HCT116 (cell line): ENCODE measurements around the gene PTPN22. TPM values are rescaled to one million over a fixed set of nuclear protein-coding genes. Genes with fewer than 3 reads are reported as not detected.
A peak's percentile ranks its signal among the peaks of the same experiment; 100 is the strongest.

Source experiments
- ATAC-seq: fragments of 200-7000 bp; cut with Tn5 transposase; 2 replicates; pipeline ENCODE4 v1.9.1; 2020; ENCODE audit warnings: mild to moderate bottlenecking, moderate library complexity
- BruUV-seq: library from RNA; stranded (reverse); fragments of 400-500 nt; replicated peaks from 2 replicates; lab custom pipeline; 2021; lab: Mats Ljungman, UMichigan
- CTCF ChIA-PET: fragments of 300-600 bp; sonication (Branson Sonifier 250); formaldehyde crosslinking; loops from one replicate; lab custom pipeline; 2021; ENCODE audit warnings: antibody characterized with exemption; lab: Charles Lee
- POLR2A ChIA-PET: fragments of 300-600, 350-600 bp; sonication (Branson Sonifier 250); formaldehyde crosslinking; loops from one replicate; lab custom pipeline; 2021; ENCODE audit warnings: antibody characterized with exemption; lab: Charles Lee
- RAD21 ChIA-PET, 2 experiments: fragments of 300-600 bp; sonication (Branson Sonifier 250); formaldehyde crosslinking; loops; one replicate each; lab custom pipeline; 2023; ENCODE audit warnings: low total read pairs in 2 of 2; ENCODE audit not compliant: uncharacterized antibody in 2 of 2, unreplicated experiment in 2 of 2, low non-redundant PET in 1 of 2; lab: Charles Lee
- DNase-seq: peaks from one replicate; pipeline ENCODE4 v3.0.0-alpha.2; 2010; ENCODE audit warnings: low read depth, low spot score
- H2AFZ ChIP-seq: fragments of 200-600 bp; shearing (Covaris generic), sonication (generic); 2 replicates; pipeline ENCODE4 v1.6.1; 2017; ENCODE audit warnings: low read depth, mixed run types, mixed read lengths, antibody characterized with exemption, low read length; ENCODE audit not compliant: poor library complexity, severe bottlenecking
- H3K27ac ChIP-seq: 2 replicates; pipeline ENCODE4 v1.5.1; 2012; ENCODE audit warnings: low read depth, low read length
- H3K27me3 ChIP-seq: fragments of 200-600 bp; sonication (generic); 2 replicates; pipeline ENCODE4 v1.6.1; 2016; ENCODE audit warnings: mixed run types, low read length, mixed read lengths; ENCODE audit not compliant: insufficient read depth
- H3K36me3 ChIP-seq, 2 experiments: fragments of 200-500 bp in 1 of 2; fragments of 200-600 bp in 1 of 2; sonication (Bioruptor generic) in 1 of 2; sonication (generic) in 1 of 2; 2 replicates each; pipeline versions ENCODE4 v1.5.1 to v1.6.1; 2014 to 2016; ENCODE audit warnings: low read length in 2 of 2, inconsistent platforms in 1 of 2, mixed read lengths in 1 of 2, mixed run types in 1 of 2; ENCODE audit not compliant: insufficient read depth in 2 of 2, control insufficient read depth in 1 of 2
- H3K4me1 ChIP-seq, 2 experiments: fragments of 200-600 bp in 1 of 2; sonication (generic) in 1 of 2; 2 replicates each; pipeline versions ENCODE4 v1.5.1 to v1.6.1; 2012 to 2017; ENCODE audit warnings: low read length in 2 of 2, inconsistent platforms in 1 of 2, mild to moderate bottlenecking in 1 of 2, mixed read lengths in 1 of 2, mixed run types in 1 of 2, moderate library complexity in 1 of 2; ENCODE audit not compliant: insufficient read depth in 2 of 2, control insufficient read depth in 1 of 2
- H3K4me2 ChIP-seq: fragments of 200-600 bp; sonication (generic); 2 replicates; pipeline ENCODE4 v1.6.1; 2017; ENCODE audit warnings: mixed run types, low read length, mixed read lengths
- H3K4me3 ChIP-seq, 2 experiments: fragments of 200-600 bp in 1 of 2; sonication (generic) in 1 of 2; replicated peaks in 1 of 2; 2 replicates each; pipeline ENCODE4 v1.5.1; 2011 to 2016; ENCODE audit warnings: low read length in 2 of 2, control low read depth in 1 of 2, low read depth in 1 of 2, mild to moderate bottlenecking in 1 of 2, mixed read lengths in 1 of 2, mixed run types in 1 of 2
- H3K79me2 ChIP-seq: fragments of 200-600 bp; sonication (generic); 2 replicates; pipeline ENCODE4 v1.6.1; 2017; ENCODE audit warnings: mild to moderate bottlenecking, mixed run types, low read length, moderate library complexity, mixed read lengths; ENCODE audit not compliant: insufficient read depth
- H3K9ac ChIP-seq: fragments of 200-600 bp; sonication (generic); 2 replicates; pipeline ENCODE4 v1.6.1; 2016; ENCODE audit warnings: low read length, mixed read lengths
- H3K9me2 ChIP-seq: fragments of 200-600 bp; sonication (generic), shearing (Covaris generic); 2 replicates; pipeline ENCODE4 v1.6.1; 2017; ENCODE audit warnings: mixed run types, mild to moderate bottlenecking, moderate library complexity; ENCODE audit not compliant: insufficient read depth
- H3K9me3 ChIP-seq, 2 experiments: fragments of 200-500 bp in 1 of 2; fragments of 200-600 bp in 1 of 2; sonication (Bioruptor generic) in 1 of 2; sonication (generic) in 1 of 2; 2 replicates each; pipeline ENCODE4 v1.6.1; 2014 to 2017; ENCODE audit warnings: low read length in 2 of 2, mixed read lengths in 2 of 2, inconsistent platforms in 1 of 2, low read depth in 1 of 2, mild to moderate bottlenecking in 1 of 2, mixed run types in 1 of 2, moderate library complexity in 1 of 2; ENCODE audit not compliant: control insufficient read depth in 1 of 2, insufficient read depth in 1 of 2
- H4K20me1 ChIP-seq: fragments of 200-600 bp; sonication (generic), shearing (Covaris generic); 2 replicates; pipeline ENCODE4 v1.6.1; 2017; ENCODE audit warnings: mixed run types, mild to moderate bottlenecking, moderate library complexity; ENCODE audit not compliant: insufficient read depth
- CBX3 ChIP-seq: IDR thresholded peaks from 2 replicates; pipeline ENCODE4 v1.6.1; 2012; ENCODE audit warnings: low read depth
- CEBPB ChIP-seq: IDR thresholded peaks from 2 replicates; pipeline ENCODE4 v1.6.1; 2012; ENCODE audit warnings: low read depth
- EGR1 ChIP-seq: IDR thresholded peaks from 2 replicates; pipeline ENCODE4 v1.6.1; 2012; ENCODE audit warnings: low read depth
- EZH2 ChIP-seq: fragments of 200-600 bp; sonication (generic); IDR thresholded peaks from 2 replicates; pipeline ENCODE4 v1.6.1; 2017; ENCODE audit warnings: antibody characterized with exemption, mixed run types
- EZH2phosphoT487 ChIP-seq: fragments of 200-600 bp; IDR thresholded peaks from 2 replicates; pipeline ENCODE4 v1.6.1; 2018; ENCODE audit warnings: antibody characterized with exemption, borderline replicate concordance
- FOSL1 ChIP-seq: IDR thresholded peaks from 2 replicates; pipeline ENCODE4 v1.6.1; 2012; ENCODE audit warnings: low read depth
- JUND ChIP-seq: IDR thresholded peaks from 2 replicates; pipeline ENCODE4 v1.6.1; 2012
- POLR2A ChIP-seq: IDR thresholded peaks from 2 replicates; pipeline ENCODE4 v1.7.0; 2011; ENCODE audit warnings: borderline replicate concordance; ENCODE audit not compliant: insufficient read depth, insufficient read length; ENCODE audit errors: extremely low read depth
- POLR2AphosphoS5 ChIP-seq: IDR thresholded peaks from 2 replicates; pipeline ENCODE4 v1.6.1; 2011; ENCODE audit warnings: mild to moderate bottlenecking, low read depth, low read length, moderate library complexity
- SP1 ChIP-seq: IDR thresholded peaks from 2 replicates; pipeline ENCODE4 v1.6.1; 2012; ENCODE audit warnings: low read depth
- YY1 ChIP-seq: IDR thresholded peaks from 2 replicates; pipeline ENCODE4 v1.6.1; 2011; ENCODE audit warnings: low read length, low read depth, moderate library complexity, mild to moderate bottlenecking; ENCODE audit not compliant: insufficient replicate concordance; ENCODE audit errors: extremely low read depth
- ZFX ChIP-seq: fragments of 450-650 bp; IDR thresholded peaks from 2 replicates; pipeline ENCODE4 v1.6.1; 2017
- ZNF274 ChIP-seq: fragments of 200-500 bp; sonication (Bioruptor generic); IDR thresholded peaks from 2 replicates; pipeline ENCODE4 v1.6.1; 2014; ENCODE audit warnings: mild to moderate bottlenecking, low read depth, low read length, inconsistent platforms
- intact Hi-C: fragments of 100-400 bp; cut with micrococcal nuclease; formaldehyde crosslinking; loops from 2 replicates; pipeline ENCODE4 v1.10.0; 2022
- total RNA-seq: library from RNA; stranded (reverse); gene quantifications from one replicate; pipeline ENCODE4 v1.2.1, GENCODE V29; 2021; ENCODE audit not compliant: unreplicated experiment
- TF ChIP-seq, protein P1 (sequence below): IDR thresholded peaks from 2 replicates; pipeline ENCODE4 v1.6.1; 2011; ENCODE audit warnings: mild to moderate bottlenecking, low read length, moderate library complexity; ENCODE audit not compliant: insufficient replicate concordance; ENCODE audit errors: extremely low read depth
- TF ChIP-seq, protein P2 (sequence below): IDR thresholded peaks from 2 replicates; pipeline ENCODE4 v1.6.1; 2012; ENCODE audit warnings: low read depth
- TF ChIP-seq, protein P3 (sequence below), 3 experiments: fragments of 200-600 bp in 1 of 3; sonication (generic) in 1 of 3; IDR thresholded peaks in 2 of 3; conservative IDR thresholded peaks in 1 of 3; 2 replicates each; pipeline ENCODE4 v1.5.1; 2012 to 2017; ENCODE audit warnings: low read depth in 2 of 3, low read length in 2 of 3, antibody characterized with exemption in 1 of 3, borderline replicate concordance in 1 of 3, control low read depth in 1 of 3, mild to moderate bottlenecking in 1 of 3, mixed read lengths in 1 of 3, mixed run types in 1 of 3, moderate library complexity in 1 of 3; ENCODE audit not compliant: insufficient read depth in 1 of 3

The PTPN22 gene
- total RNA-seq, 1 experiment from 2014 or later = 0.17 TPM

DNA sequence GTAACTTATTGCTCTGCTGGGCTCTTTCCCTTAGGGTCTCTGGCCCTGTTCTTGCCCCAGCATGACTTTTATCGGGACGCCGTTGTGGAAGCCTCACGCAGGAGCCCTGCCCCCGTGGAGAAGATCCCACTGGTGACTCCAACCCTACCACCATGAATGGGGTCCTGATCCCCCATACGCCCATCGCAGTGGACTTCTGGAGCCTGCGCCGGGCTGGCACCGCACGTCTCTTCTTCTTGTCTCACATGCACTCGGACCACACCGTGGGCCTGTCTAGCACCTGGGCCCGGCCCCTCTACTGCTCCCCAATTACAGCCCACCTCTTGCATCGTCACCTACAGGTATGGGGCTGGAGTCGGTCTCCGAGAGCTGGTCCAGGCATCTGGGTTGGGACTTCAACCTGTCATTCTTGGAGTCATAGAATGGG, 33.9 kb upstream of the PTPN22 start:
- Histone ChIP-seq H3K79me2 (peaks cover 26% of the 10 kb centered on the region), H3K27ac (peak overlapping the region; percentile 83), H3K4me1 (peaks cover 4 to 15% of the 10 kb centered on the region in 2 experiments; a peak in 3 of 4 replicates), H3K9me2 (no peaks in the 10 kb centered on the region), H3K9me3 (no peaks in the 10 kb centered on the region), H4K20me1 (no peaks in the 10 kb centered on the region), H3K4me3 (peak overlapping the region; percentile 99), H3K27me3 (no peaks in the 10 kb centered on the region)
- CTCF ChIA-PET = interaction anchor here (0.9 to 1.7 kb wide), 2 partner anchors 23 to 832 kb away, joined by 3 to 5 read pairs; partner anchors contain the start of gene HIPK1
- TF ChIP-seq EGR1 (no peak), ZFX (peak; percentile 55; the same call in 1 of the 2 replicates), EZH2 (no peak), EZH2phosphoT487 (no peak), FOSL1 (no peak), JUND (peak; percentile 31; the same call in 1 of the 2 replicates), CBX3 (no peak), POLR2AphosphoS5 (no peak), YY1 (no peak), ZNF274 (no peak), CEBPB (no peak), SP1 (no peak), POLR2A (no peak)
- TF ChIP-seq, protein P1, sequence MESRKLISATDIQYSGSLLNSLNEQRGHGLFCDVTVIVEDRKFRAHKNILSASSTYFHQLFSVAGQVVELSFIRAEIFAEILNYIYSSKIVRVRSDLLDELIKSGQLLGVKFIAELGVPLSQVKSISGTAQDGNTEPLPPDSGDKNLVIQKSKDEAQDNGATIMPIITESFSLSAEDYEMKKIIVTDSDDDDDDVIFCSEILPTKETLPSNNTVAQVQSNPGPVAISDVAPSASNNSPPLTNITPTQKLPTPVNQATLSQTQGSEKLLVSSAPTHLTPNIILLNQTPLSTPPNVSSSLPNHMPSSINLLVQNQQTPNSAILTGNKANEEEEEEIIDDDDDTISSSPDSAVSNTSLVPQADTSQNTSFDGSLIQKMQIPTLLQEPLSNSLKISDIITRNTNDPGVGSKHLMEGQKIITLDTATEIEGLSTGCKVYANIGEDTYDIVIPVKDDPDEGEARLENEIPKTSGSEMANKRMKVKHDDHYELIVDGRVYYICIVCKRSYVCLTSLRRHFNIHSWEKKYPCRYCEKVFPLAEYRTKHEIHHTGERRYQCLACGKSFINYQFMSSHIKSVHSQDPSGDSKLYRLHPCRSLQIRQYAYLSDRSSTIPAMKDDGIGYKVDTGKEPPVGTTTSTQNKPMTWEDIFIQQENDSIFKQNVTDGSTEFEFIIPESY = no peak
- TF ChIP-seq, protein P2, sequence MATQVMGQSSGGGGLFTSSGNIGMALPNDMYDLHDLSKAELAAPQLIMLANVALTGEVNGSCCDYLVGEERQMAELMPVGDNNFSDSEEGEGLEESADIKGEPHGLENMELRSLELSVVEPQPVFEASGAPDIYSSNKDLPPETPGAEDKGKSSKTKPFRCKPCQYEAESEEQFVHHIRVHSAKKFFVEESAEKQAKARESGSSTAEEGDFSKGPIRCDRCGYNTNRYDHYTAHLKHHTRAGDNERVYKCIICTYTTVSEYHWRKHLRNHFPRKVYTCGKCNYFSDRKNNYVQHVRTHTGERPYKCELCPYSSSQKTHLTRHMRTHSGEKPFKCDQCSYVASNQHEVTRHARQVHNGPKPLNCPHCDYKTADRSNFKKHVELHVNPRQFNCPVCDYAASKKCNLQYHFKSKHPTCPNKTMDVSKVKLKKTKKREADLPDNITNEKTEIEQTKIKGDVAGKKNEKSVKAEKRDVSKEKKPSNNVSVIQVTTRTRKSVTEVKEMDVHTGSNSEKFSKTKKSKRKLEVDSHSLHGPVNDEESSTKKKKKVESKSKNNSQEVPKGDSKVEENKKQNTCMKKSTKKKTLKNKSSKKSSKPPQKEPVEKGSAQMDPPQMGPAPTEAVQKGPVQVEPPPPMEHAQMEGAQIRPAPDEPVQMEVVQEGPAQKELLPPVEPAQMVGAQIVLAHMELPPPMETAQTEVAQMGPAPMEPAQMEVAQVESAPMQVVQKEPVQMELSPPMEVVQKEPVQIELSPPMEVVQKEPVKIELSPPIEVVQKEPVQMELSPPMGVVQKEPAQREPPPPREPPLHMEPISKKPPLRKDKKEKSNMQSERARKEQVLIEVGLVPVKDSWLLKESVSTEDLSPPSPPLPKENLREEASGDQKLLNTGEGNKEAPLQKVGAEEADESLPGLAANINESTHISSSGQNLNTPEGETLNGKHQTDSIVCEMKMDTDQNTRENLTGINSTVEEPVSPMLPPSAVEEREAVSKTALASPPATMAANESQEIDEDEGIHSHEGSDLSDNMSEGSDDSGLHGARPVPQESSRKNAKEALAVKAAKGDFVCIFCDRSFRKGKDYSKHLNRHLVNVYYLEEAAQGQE = no peak
- TF ChIP-seq, protein P3, sequence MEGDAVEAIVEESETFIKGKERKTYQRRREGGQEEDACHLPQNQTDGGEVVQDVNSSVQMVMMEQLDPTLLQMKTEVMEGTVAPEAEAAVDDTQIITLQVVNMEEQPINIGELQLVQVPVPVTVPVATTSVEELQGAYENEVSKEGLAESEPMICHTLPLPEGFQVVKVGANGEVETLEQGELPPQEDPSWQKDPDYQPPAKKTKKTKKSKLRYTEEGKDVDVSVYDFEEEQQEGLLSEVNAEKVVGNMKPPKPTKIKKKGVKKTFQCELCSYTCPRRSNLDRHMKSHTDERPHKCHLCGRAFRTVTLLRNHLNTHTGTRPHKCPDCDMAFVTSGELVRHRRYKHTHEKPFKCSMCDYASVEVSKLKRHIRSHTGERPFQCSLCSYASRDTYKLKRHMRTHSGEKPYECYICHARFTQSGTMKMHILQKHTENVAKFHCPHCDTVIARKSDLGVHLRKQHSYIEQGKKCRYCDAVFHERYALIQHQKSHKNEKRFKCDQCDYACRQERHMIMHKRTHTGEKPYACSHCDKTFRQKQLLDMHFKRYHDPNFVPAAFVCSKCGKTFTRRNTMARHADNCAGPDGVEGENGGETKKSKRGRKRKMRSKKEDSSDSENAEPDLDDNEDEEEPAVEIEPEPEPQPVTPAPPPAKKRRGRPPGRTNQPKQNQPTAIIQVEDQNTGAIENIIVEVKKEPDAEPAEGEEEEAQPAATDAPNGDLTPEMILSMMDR (IDR thresholded peaks at IDR 0.05 in 2 of 3, conservative IDR thresholded peaks at IDR 0.05 in 1 of 3; ENCODE audit: borderline replicate concordance in 1 of 3, insufficient read depth in 1 of 3, low read depth in 2 of 3, low read length in 2 of 3) = no peak
- TF ChIP-seq, all 23 proteins: peak for 2
- H3K4me2 ChIP-seq = peak overlapping the region; percentile 86
- H3K9ac ChIP-seq = peak overlapping the region; percentile 90
- POLR2A ChIA-PET = interaction anchor here (3.4 kb wide), 1 partner anchor 25 kb away, joined by 24 read pairs; the partner anchor contains the start of gene HIPK1
- peak overlapping the region; percentile 49 for H2AFZ ChIP-seq
- ATAC-seq (peak; percentile 28), DNase-seq (no peak)
- TSS peak; percentile 70 for BruUV-seq
- H3K36me3 ChIP-seq = peaks cover 8 to 12% of the 10 kb centered on the region in 2 experiments; a peak in 2 of 4 replicates
- intact Hi-C loops = loop anchor here (1.0 to 10.0 kb wide), 3 partner anchors 24 to 771 kb away; partner anchors contain the start of genes HIPK1 and RSBN1
- RAD21 ChIA-PET = interaction anchor here in 1 of 2 experiments (1.4 kb wide), 1 partner anchor 24 kb away, joined by 3 read pairs; the partner anchor contains the start of gene HIPK1
